Measurements from ENCODE around the gene ITSN1. TPM values are rescaled to one million over a fixed set of nuclear protein-coding genes. Genes with fewer than 3 reads are reported as not detected.
"Not testable (repeated sequence)": the region's sequence is repeated elsewhere in the genome, so short reads cannot be mapped to it uniquely, and the experiment has no call there.

Gene ITSN1
- total RNA-seq, 1 experiment from 2014 or later: 50.3 TPM

DNA sequence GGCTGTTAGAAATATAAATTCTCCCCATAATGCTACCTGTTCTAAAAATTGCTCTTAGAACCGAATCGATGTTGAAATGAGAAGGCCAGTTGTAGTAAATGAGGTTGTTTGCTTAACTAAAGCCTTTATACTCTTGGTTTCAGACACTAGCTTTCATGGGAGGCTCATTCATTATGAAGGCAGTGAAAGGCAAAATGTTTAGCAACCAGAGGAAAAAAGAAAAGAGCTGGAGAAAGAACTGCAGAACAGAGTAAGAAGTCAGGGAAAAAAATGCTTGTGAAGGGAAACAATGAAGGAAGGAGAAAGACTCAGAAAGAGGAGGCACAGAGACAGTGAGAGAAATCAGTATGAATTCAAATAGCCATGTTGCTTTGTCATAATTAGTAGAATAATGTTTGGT lies 145.1 kb downstream of the ITSN1 start:
- Histone ChIP-seq H3K36me3 (ENCODE audit: control insufficient read depth, insufficient read depth, low read length) (no peaks in the 10 kb centered on the region; the same call in 1 of the 2 replicates), H3K9me3 (ENCODE audit: control insufficient read depth, insufficient read depth, low read depth, low read length) (no peaks in the 10 kb centered on the region), H3K27ac (ENCODE audit: low read length) (no peak overlapping the region), H3K4me1 (ENCODE audit: control insufficient read depth, insufficient read depth, low read length) (no peaks in the 10 kb centered on the region), H3K27me3 (ENCODE audit: control insufficient read depth, insufficient read depth, low read length) (no peaks in the 10 kb centered on the region), H3K4me3 (ENCODE audit: low read depth in 2 of 2, low read length in 2 of 2) (no peak overlapping the region)
- intact Hi-C loops (cut with micrococcal nuclease; ENCODE audit: unreplicated experiment) (no loop called here), in situ Hi-C loops (cut with HindIII; ENCODE audit: low pct_unique_long_range_greater_than_20kb, low sequenced_read_pairs) (no loop called here)
- ChIA-PET CTCF (no interaction called here), POLR2A (interaction anchor here (0.7 kb wide), 1 partner anchor 128 kb away, joined by 3 read pairs; the partner anchor contains the start of gene ATP5PO)
- no peak for ATAC-seq
- BruUV-seq (replicated peaks): no TSS peak
- TF ChIP-seq POLR2AphosphoS5 (IDR thresholded peaks at IDR 0.05; ENCODE audit: low read depth, low read length): no peak
- TF ChIP-seq, protein P1, sequence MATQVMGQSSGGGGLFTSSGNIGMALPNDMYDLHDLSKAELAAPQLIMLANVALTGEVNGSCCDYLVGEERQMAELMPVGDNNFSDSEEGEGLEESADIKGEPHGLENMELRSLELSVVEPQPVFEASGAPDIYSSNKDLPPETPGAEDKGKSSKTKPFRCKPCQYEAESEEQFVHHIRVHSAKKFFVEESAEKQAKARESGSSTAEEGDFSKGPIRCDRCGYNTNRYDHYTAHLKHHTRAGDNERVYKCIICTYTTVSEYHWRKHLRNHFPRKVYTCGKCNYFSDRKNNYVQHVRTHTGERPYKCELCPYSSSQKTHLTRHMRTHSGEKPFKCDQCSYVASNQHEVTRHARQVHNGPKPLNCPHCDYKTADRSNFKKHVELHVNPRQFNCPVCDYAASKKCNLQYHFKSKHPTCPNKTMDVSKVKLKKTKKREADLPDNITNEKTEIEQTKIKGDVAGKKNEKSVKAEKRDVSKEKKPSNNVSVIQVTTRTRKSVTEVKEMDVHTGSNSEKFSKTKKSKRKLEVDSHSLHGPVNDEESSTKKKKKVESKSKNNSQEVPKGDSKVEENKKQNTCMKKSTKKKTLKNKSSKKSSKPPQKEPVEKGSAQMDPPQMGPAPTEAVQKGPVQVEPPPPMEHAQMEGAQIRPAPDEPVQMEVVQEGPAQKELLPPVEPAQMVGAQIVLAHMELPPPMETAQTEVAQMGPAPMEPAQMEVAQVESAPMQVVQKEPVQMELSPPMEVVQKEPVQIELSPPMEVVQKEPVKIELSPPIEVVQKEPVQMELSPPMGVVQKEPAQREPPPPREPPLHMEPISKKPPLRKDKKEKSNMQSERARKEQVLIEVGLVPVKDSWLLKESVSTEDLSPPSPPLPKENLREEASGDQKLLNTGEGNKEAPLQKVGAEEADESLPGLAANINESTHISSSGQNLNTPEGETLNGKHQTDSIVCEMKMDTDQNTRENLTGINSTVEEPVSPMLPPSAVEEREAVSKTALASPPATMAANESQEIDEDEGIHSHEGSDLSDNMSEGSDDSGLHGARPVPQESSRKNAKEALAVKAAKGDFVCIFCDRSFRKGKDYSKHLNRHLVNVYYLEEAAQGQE (IDR thresholded peaks at IDR 0.05; ENCODE audit: insufficient read depth in 1 of 2, low read depth in 2 of 2, low read length in 1 of 2): no peak
- TF ChIP-seq TCF7L2 (IDR thresholded peaks at IDR 0.05; ENCODE audit: low read depth, low read length): no peak
- TF ChIP-seq, protein P2, sequence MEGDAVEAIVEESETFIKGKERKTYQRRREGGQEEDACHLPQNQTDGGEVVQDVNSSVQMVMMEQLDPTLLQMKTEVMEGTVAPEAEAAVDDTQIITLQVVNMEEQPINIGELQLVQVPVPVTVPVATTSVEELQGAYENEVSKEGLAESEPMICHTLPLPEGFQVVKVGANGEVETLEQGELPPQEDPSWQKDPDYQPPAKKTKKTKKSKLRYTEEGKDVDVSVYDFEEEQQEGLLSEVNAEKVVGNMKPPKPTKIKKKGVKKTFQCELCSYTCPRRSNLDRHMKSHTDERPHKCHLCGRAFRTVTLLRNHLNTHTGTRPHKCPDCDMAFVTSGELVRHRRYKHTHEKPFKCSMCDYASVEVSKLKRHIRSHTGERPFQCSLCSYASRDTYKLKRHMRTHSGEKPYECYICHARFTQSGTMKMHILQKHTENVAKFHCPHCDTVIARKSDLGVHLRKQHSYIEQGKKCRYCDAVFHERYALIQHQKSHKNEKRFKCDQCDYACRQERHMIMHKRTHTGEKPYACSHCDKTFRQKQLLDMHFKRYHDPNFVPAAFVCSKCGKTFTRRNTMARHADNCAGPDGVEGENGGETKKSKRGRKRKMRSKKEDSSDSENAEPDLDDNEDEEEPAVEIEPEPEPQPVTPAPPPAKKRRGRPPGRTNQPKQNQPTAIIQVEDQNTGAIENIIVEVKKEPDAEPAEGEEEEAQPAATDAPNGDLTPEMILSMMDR (IDR thresholded peaks at IDR 0.05): no peak
- no peak for TF ChIP-seq SIN3A (IDR thresholded peaks at IDR 0.05; ENCODE audit: borderline replicate concordance, insufficient read depth, low read depth, low read length)
- no peak for DNase-seq (ENCODE audit: low read depth, low spot score)

DNA sequence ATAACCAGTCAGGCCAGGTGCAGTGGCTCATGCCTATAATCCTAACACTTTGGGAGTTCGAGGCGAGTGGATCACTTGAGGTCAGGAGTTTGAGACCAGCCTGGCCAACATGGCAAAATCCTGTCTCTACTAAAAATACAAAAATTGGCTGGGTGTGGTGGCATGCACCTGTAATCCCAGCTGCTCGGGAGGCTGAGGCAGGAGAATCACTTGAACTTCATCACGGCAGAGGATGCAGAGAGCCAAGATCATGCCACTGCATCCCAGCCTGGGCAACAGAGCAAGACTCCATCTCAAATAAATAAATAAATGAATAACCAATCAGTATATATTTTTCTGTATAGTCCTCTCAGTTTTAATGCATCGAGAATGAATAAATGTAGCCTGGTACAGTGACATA lies 146.1 kb downstream of the ITSN1 start:
- H3K9me3 ChIP-seq (ENCODE audit: control insufficient read depth, insufficient read depth, low read depth, low read length); DNase-seq (ENCODE audit: low read depth, low spot score); H3K4me1 ChIP-seq (ENCODE audit: control insufficient read depth, insufficient read depth, low read length); in situ Hi-C loops (cut with HindIII; ENCODE audit: low pct_unique_long_range_greater_than_20kb, low sequenced_read_pairs); CTCF ChIA-PET; intact Hi-C loops (cut with micrococcal nuclease; ENCODE audit: unreplicated experiment); BruUV-seq (replicated peaks); H3K27ac ChIP-seq (ENCODE audit: low read length); H3K4me3 ChIP-seq (ENCODE audit: low read depth in 2 of 2, low read length in 2 of 2); POLR2A ChIA-PET; ATAC-seq; H3K27me3 ChIP-seq (ENCODE audit: control insufficient read depth, insufficient read depth, low read length); H3K36me3 ChIP-seq (ENCODE audit: control insufficient read depth, insufficient read depth, low read length): not testable (repeated sequence)

DNA sequence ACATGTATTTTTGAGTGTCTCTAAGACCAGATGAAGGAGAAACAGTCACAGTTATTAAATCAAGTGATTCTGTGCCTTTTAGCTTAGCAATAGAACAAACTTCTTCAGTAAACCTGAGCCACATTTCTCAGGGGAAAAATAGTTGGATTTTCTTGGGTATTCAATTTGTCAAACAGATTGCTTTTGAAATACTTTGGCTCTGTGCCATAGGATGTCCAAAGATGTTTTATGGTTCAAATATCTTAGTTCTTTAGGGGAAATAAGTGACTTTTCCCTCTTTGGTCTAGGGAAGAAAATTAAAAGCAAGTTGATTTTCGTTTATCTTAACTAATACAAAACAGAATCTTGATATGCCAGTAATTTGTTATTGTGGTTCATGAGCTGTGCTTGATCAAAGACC lies 147.4 kb downstream of the ITSN1 start:
- in situ Hi-C loops (cut with HindIII; ENCODE audit: low pct_unique_long_range_greater_than_20kb, low sequenced_read_pairs): no loop called here
- Histone ChIP-seq H3K4me1 (ENCODE audit: control insufficient read depth, insufficient read depth, low read length) (no peaks in the 10 kb centered on the region), H3K4me3 (ENCODE audit: low read depth in 2 of 2, low read length in 2 of 2) (no peak overlapping the region), H3K9me3 (ENCODE audit: control insufficient read depth, insufficient read depth, low read depth, low read length) (no peaks in the 10 kb centered on the region), H3K36me3 (ENCODE audit: control insufficient read depth, insufficient read depth, low read length) (no peaks in the 10 kb centered on the region; the same call in 1 of the 2 replicates), H3K27me3 (ENCODE audit: control insufficient read depth, insufficient read depth, low read length) (no peaks in the 10 kb centered on the region), H3K27ac (ENCODE audit: low read length) (no peak overlapping the region)
- ChIA-PET POLR2A (no interaction called here), CTCF (no interaction called here)
- no peak for ATAC-seq
- TF ChIP-seq SIN3A (IDR thresholded peaks at IDR 0.05; ENCODE audit: borderline replicate concordance, insufficient read depth, low read depth, low read length) (no peak), TCF7L2 (IDR thresholded peaks at IDR 0.05; ENCODE audit: low read depth, low read length) (no peak)
- DNase-seq (ENCODE audit: low read depth, low spot score): no peak
- no TSS peak for BruUV-seq (replicated peaks)
- intact Hi-C loops (cut with micrococcal nuclease; ENCODE audit: unreplicated experiment): no loop called here
